GM23338 (cell line): Measurements from ENCODE around the gene AGER. TPM values are rescaled to one million over a fixed set of nuclear protein-coding genes. Genes with fewer than 3 reads are reported as not detected.
A peak's percentile ranks its signal among the peaks of the same experiment; 100 is the strongest.
"Not testable (repeated sequence)": the region's sequence is repeated elsewhere in the genome, so short reads cannot be mapped to it uniquely, and the experiment has no call there.

Experiments
- ATAC-seq: fragments of 200-7000 bp; cut with Tn5 transposase; 3 replicates; pipeline ENCODE4 v1.9.1; 2020
- DNase-seq: peaks from one replicate; pipeline ENCODE4 v3.0.0-alpha.2; 2015; ENCODE audit warnings: low spot score
- H2AFZ ChIP-seq: fragments of 200-600 bp; sonication (generic); 2 replicates; pipeline ENCODE4 v1.8.0; 2016; ENCODE audit warnings: antibody characterized with exemption, mild to moderate bottlenecking, moderate library complexity
- H3F3A ChIP-seq: fragments of 200-600 bp; sonication (generic); replicated peaks from 2 replicates; pipeline ENCODE4 v1.8.0; 2017; ENCODE audit warnings: antibody characterized with exemption, mixed run types, low read depth
- H3K27ac ChIP-seq: fragments of 200-600 bp; sonication (generic); 2 replicates; pipeline ENCODE4 v1.6.1; 2016; ENCODE audit warnings: low read depth
- H3K27me3 ChIP-seq: fragments of 200-600 bp; sonication (generic); 2 replicates; pipeline ENCODE4 v1.8.0; 2016; ENCODE audit warnings: mild to moderate bottlenecking, mixed run types, moderate library complexity; ENCODE audit not compliant: insufficient read depth
- H3K36me3 ChIP-seq: fragments of 200-600 bp; sonication (generic); 2 replicates; pipeline ENCODE4 v1.8.0; 2016; ENCODE audit warnings: mild to moderate bottlenecking; ENCODE audit not compliant: insufficient read depth
- H3K4me1 ChIP-seq: fragments of 200-600 bp; sonication (generic); 2 replicates; pipeline ENCODE4 v1.8.0; 2016; ENCODE audit warnings: mild to moderate bottlenecking, moderate library complexity; ENCODE audit not compliant: insufficient read depth
- H3K4me2 ChIP-seq: fragments of 200-600 bp; sonication (generic); 2 replicates; pipeline ENCODE4 v1.7.1; 2017; ENCODE audit warnings: mixed run types
- H3K4me3 ChIP-seq: fragments of 200-600 bp; sonication (generic); 2 replicates; pipeline ENCODE4 v1.6.1; 2016; ENCODE audit warnings: mixed run types
- H3K79me2 ChIP-seq: fragments of 200-600 bp; sonication (generic); replicated peaks from 2 replicates; pipeline ENCODE4 v1.8.0; 2017; ENCODE audit warnings: mild to moderate bottlenecking; ENCODE audit not compliant: insufficient read depth
- H3K9me2 ChIP-seq: fragments of 200-600 bp; sonication (generic); 2 replicates; pipeline ENCODE4 v1.8.0; 2017; ENCODE audit not compliant: insufficient read depth
- H4K20me1 ChIP-seq: fragments of 200-600 bp; sonication (generic); replicated peaks from 2 replicates; pipeline ENCODE4 v1.8.0; 2017; ENCODE audit warnings: mild to moderate bottlenecking; ENCODE audit not compliant: insufficient read depth
- H3K27ac Mint-ChIP-seq: 2 replicates; pipeline ENCODE4 v1.8.0; 2020; ENCODE audit warnings: inconsistent platforms, mild to moderate bottlenecking, moderate library complexity, mixed read lengths
- H3K27me3 Mint-ChIP-seq: 3 replicates; pipeline ENCODE4 v1.8.0; 2022; ENCODE audit warnings: low read depth, mild to moderate bottlenecking, moderate library complexity, mixed read lengths, inconsistent platforms; ENCODE audit not compliant: insufficient read depth, poor library complexity
- H3K36me3 Mint-ChIP-seq: 3 replicates; pipeline ENCODE4 v1.8.0; 2021; ENCODE audit warnings: low read depth, mild to moderate bottlenecking, inconsistent platforms, moderate library complexity, mixed read lengths
- H3K4me1 Mint-ChIP-seq: 3 replicates; pipeline ENCODE4 v1.8.0; 2020; ENCODE audit warnings: mild to moderate bottlenecking, inconsistent platforms, mixed read lengths
- H3K4me3 Mint-ChIP-seq: 3 replicates; pipeline ENCODE4 v1.8.0; 2021; ENCODE audit warnings: moderate library complexity, mild to moderate bottlenecking, inconsistent platforms, mixed read lengths
- H3K9me3 Mint-ChIP-seq: 3 replicates; pipeline ENCODE4 v1.8.0; 2020; ENCODE audit warnings: moderate library complexity, mild to moderate bottlenecking, inconsistent platforms, mixed read lengths
- CTCF ChIP-seq, 2 experiments: fragments of 200-600 bp in 1 of 2; sonication (generic) in 1 of 2; conservative IDR thresholded peaks; 2 replicates each; pipeline versions ENCODE4 v1.5.1 to v1.6.1; 2016 to 2017; ENCODE audit warnings: antibody characterized with exemption in 2 of 2, low read depth in 2 of 2, mild to moderate bottlenecking in 2 of 2, moderate library complexity in 1 of 2
- EZH2 ChIP-seq: fragments of 200-600 bp; sonication (generic); IDR thresholded peaks from one replicate; pipeline ENCODE4 v1.8.0; 2017; ENCODE audit warnings: antibody characterized with exemption, mild to moderate bottlenecking, low read depth; ENCODE audit not compliant: unreplicated experiment
- EZH2phosphoT487 ChIP-seq: fragments of 200-600 bp; sonication (generic); IDR thresholded peaks from one replicate; pipeline ENCODE4 v1.8.1; 2018; ENCODE audit warnings: antibody characterized with exemption; ENCODE audit not compliant: unreplicated experiment
- REST ChIP-seq: IDR thresholded peaks from one replicate; pipeline ENCODE4 v1.6.1; 2018; ENCODE audit warnings: antibody characterized with exemption; ENCODE audit not compliant: unreplicated experiment
- polyA plus RNA-seq: library from polyadenylated mRNA; unstranded; fragments of >200 nt; fragmentation: Nextera tagmentation; extraction: Ambion mirVana; gene quantifications from 2 replicates; pipeline ENCODE4 v1.2.1, GENCODE V29; 2016
- total RNA-seq: library from RNA; depleted of rRNA; stranded (reverse); fragments of >200 nt; shearing (Covaris generic); gene quantifications from 2 replicates; pipeline ENCODE4 v1.2.3, GENCODE V29; 2014

AGER gene
- total and polyA plus RNA-seq, 2 experiments from 2014 or later = 2.3 to 3.4 TPM

DNA sequence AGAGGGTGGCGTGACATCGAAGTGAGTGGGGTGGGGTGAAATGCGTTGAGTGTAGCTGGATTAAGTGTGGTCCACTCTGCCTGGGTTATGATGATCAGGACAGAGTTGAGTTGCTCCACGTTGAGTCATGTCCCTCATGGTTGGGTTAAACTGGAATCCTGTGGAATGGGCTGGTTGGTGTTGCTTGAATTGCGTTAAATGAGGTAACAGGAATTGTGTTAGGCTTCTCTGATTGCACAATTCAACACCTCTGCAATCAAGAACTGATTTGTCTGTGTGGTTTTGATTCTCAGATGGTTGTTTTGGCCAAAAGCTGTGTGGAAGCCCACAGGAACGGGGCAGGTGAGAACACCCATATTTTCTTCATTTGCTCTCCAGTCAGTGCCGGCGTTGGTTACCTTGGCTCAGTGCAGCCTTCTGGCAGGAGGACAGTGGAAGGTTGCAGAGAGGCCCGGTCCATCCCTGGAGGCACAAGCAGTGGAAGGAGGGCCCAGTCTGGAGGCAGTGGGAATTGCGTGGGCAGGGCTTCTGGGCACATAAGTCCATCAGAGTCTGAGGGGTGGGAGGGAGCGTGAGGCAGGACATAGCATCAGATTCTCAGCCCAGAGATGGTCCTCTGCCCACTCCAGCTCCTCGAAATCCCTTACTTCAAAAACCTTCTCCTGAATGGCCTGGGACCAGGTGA is 28.2 kb upstream of the AGER start (continued):
- no peak for TF ChIP-seq REST
- TF ChIP-seq CTCF (conservative IDR thresholded peaks at IDR 0.05; ENCODE audit: low read depth in 2 of 2) = no peak
- no peak for TF ChIP-seq EZH2

DNA sequence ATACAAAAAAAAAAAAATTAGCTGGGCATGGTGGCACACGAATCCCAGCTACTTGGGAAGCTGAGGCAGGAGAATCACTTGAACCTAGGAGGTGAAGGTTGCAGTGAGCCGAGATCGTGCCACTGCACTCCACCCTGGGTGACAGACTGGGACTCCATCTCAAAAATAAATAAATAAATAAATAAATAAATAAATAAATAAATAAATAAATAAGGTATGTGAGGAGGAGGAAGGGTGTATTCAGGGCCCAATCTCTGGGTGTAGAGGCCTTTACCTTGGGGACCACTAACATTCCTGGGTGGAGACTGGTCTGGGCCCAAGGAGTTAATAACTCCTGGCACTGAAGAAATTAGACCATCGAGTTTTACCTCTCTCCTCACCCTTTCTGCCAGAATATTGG is 27.4 kb upstream of the AGER start:
- H3K4me2 ChIP-seq, H3K4me1 Mint-ChIP-seq, H3F3A ChIP-seq, H3K27ac ChIP-seq, ATAC-seq, H3K9me2 ChIP-seq, H2AFZ ChIP-seq, H3K27me3 ChIP-seq, H3K9me3 Mint-ChIP-seq, H3K36me3 ChIP-seq, H3K4me1 ChIP-seq, H3K4me3 Mint-ChIP-seq, H3K27me3 Mint-ChIP-seq, H3K27ac Mint-ChIP-seq, H3K79me2 ChIP-seq, DNase-seq, H4K20me1 ChIP-seq, H3K36me3 Mint-ChIP-seq, H3K4me3 ChIP-seq: not testable (repeated sequence)

GRCh38 chr6:32210191-32210601 is 26.1 kb upstream of the AGER start:
- Histone ChIP-seq H3K4me3 (no peak overlapping the region), H4K20me1 (no peaks in the 10 kb centered on the region), H3K27me3 (no peaks in the 10 kb centered on the region), H3K9me2 (no peaks in the 10 kb centered on the region), H3K36me3 (no peaks in the 10 kb centered on the region), H2AFZ (no peak overlapping the region), H3K4me2 (no peak overlapping the region), H3F3A (no peaks in the 10 kb centered on the region), H3K4me1 (no peaks in the 10 kb centered on the region), H3K79me2 (no peaks in the 10 kb centered on the region), H3K27ac (no peak overlapping the region)
- DNase-seq (no peak), ATAC-seq (no peak)
- Mint-ChIP-seq H3K27me3 (peaks cover 7% of the 10 kb centered on the region), H3K9me3 (peaks cover 3% of the 10 kb centered on the region; the same call in 1 of the 3 replicates), H3K27ac (peak overlapping the region; percentile 28; the same call in 1 of the 2 replicates), H3K36me3 (no peaks in the 10 kb centered on the region), H3K4me1 (no peaks in the 10 kb centered on the region), H3K4me3 (no peak overlapping the region)
- no peak for TF ChIP-seq EZH2phosphoT487
